HEK293 (cell line): Measurements from ENCODE around the gene TSHR.

Experiments used
- CTCF ChIA-PET: fragments of 350-600 bp; formaldehyde crosslinking; extraction: SDS; loops from one replicate; lab custom pipeline; 2021; ENCODE audit warnings: antibody characterized with exemption; lab: Yijun Ruan, JAX
- POLR2A ChIA-PET: fragments of 300-600 bp; formaldehyde crosslinking; extraction: SDS; loops from one replicate; lab custom pipeline; 2020; ENCODE audit warnings: antibody characterized with exemption, inconsistent platforms; lab: Yijun Ruan, JAX
- H3K27ac ChIP-seq: fragments of 200-500 bp; sonication (Bioruptor generic); 2 replicates; pipeline ENCODE4 v1.5.1; 2014; ENCODE audit warnings: low read depth, low read length, control low read depth, inconsistent platforms; ENCODE audit errors: extremely low read depth
- H3K36me3 ChIP-seq, 2 experiments: fragments of 200-500 bp in 1 of 2; sonication (Bioruptor generic) in 1 of 2; 1 replicate in 1 of 2; 2 replicates in 1 of 2; pipeline ENCODE4 v1.5.1; 2014 to 2017; ENCODE audit warnings: inconsistent platforms in 2 of 2, low read length in 2 of 2; ENCODE audit not compliant: control insufficient read depth in 2 of 2, insufficient read depth in 1 of 2
- H3K4me1 ChIP-seq: fragments of 200-500 bp; sonication (Bioruptor generic); 2 replicates; pipeline ENCODE4 v1.5.1; 2014; ENCODE audit warnings: mild to moderate bottlenecking, low read length, inconsistent platforms; ENCODE audit not compliant: control insufficient read depth, insufficient read depth
- H3K4me3 ChIP-seq: 2 replicates; pipeline ENCODE4 v1.5.1; 2011; ENCODE audit warnings: low read depth, mild to moderate bottlenecking, control low read depth, low read length, moderate library complexity
- H3K9me3 ChIP-seq: fragments of 200-500 bp; sonication (Bioruptor generic); 2 replicates; pipeline ENCODE4 v1.5.1; 2014; ENCODE audit warnings: low read depth, low read length, inconsistent platforms; ENCODE audit not compliant: control insufficient read depth, insufficient read depth
- BCL11B ChIP-seq: fragments of 450-650 bp; formaldehyde crosslinking; IDR thresholded peaks from 2 replicates; pipeline ENCODE4 v1.5.1; 2016; ENCODE audit warnings: low read depth, missing biosample characterization, missing genetic modification characterization
- CTCF ChIP-seq: fragments of 450-650 bp; formaldehyde crosslinking; IDR thresholded peaks from 2 replicates; pipeline ENCODE4 v1.5.1; 2016; ENCODE audit warnings: missing biosample characterization, missing genetic modification characterization
- GFI1B ChIP-seq: fragments of 450-650 bp; formaldehyde crosslinking; IDR thresholded peaks from 2 replicates; pipeline ENCODE4 v1.5.1; 2016; ENCODE audit warnings: missing biosample characterization, missing genetic modification characterization
- GLI2 ChIP-seq: fragments of 450-650 bp; formaldehyde crosslinking; IDR thresholded peaks from 2 replicates; pipeline ENCODE4; 2017; ENCODE audit warnings: missing biosample characterization, missing genetic modification characterization, low read depth, borderline replicate concordance
- HOXA7 ChIP-seq: sonication (generic); formaldehyde crosslinking; IDR thresholded peaks from 2 replicates; pipeline ENCODE4 v1.8.1; 2022; ENCODE audit warnings: missing genetic modification reagents, borderline replicate concordance
- KLF7 ChIP-seq: fragments of 450-650 bp; formaldehyde crosslinking; IDR thresholded peaks from 2 replicates; pipeline ENCODE4 v1.5.1; 2016; ENCODE audit warnings: missing biosample characterization, missing genetic modification characterization, borderline replicate concordance
- ZBTB21 ChIP-seq: fragments of 450-650 bp; formaldehyde crosslinking; IDR thresholded peaks from 2 replicates; pipeline ENCODE4 v1.5.1; 2017; ENCODE audit warnings: missing biosample characterization, missing genetic modification characterization
- ZEB2 ChIP-seq: fragments of 450-650 bp; formaldehyde crosslinking; IDR thresholded peaks from 2 replicates; pipeline ENCODE4 v1.5.1; 2016; ENCODE audit warnings: missing biosample characterization, missing genetic modification characterization
- ZFP41 ChIP-seq: fragments of 450-650 bp; formaldehyde crosslinking; IDR thresholded peaks from 2 replicates; pipeline ENCODE4 v1.5.1; 2016; ENCODE audit warnings: missing biosample characterization, missing genetic modification characterization, borderline replicate concordance
- ZIC2 ChIP-seq: fragments of 450-650 bp; formaldehyde crosslinking; IDR thresholded peaks from 2 replicates; pipeline ENCODE4 v1.5.1; 2016; ENCODE audit warnings: missing biosample characterization, missing genetic modification characterization
- ZNF114 ChIP-seq: fragments of 450-650 bp; formaldehyde crosslinking; IDR thresholded peaks from 2 replicates; pipeline ENCODE4 v1.5.0; 2017; ENCODE audit warnings: missing biosample characterization, missing genetic modification characterization
- ZNF133 ChIP-seq: fragments of 450-650 bp; formaldehyde crosslinking; IDR thresholded peaks from 2 replicates; pipeline ENCODE4 v1.5.1; 2016; ENCODE audit warnings: missing biosample characterization, missing genetic modification characterization
- ZNF140 ChIP-seq: fragments of 450-650 bp; formaldehyde crosslinking; IDR thresholded peaks from 2 replicates; pipeline ENCODE4 v1.5.1; 2016; ENCODE audit warnings: missing biosample characterization, missing genetic modification characterization
- ZNF155 ChIP-seq: fragments of 450-650 bp; formaldehyde crosslinking; IDR thresholded peaks from 2 replicates; pipeline ENCODE4 v1.5.1; 2016; ENCODE audit warnings: missing biosample characterization, missing genetic modification characterization
- ZNF18 ChIP-seq: fragments of 450-650 bp; formaldehyde crosslinking; IDR thresholded peaks from 2 replicates; pipeline ENCODE4 v1.5.1; 2016; ENCODE audit warnings: missing biosample characterization, missing genetic modification characterization
- ZNF19 ChIP-seq: fragments of 450-650 bp; formaldehyde crosslinking; IDR thresholded peaks from 2 replicates; pipeline ENCODE4; 2016; ENCODE audit warnings: missing biosample characterization, missing genetic modification characterization, low read depth
- ZNF202 ChIP-seq: fragments of 450-650 bp; formaldehyde crosslinking; IDR thresholded peaks from 2 replicates; pipeline ENCODE4 v1.5.1; 2016; ENCODE audit warnings: missing biosample characterization, missing genetic modification characterization, borderline replicate concordance
- ZNF24 ChIP-seq: fragments of 450-650 bp; formaldehyde crosslinking; IDR thresholded peaks from 2 replicates; pipeline ENCODE4 v1.5.1; 2016; ENCODE audit warnings: missing biosample characterization, missing genetic modification characterization
- ZNF292 ChIP-seq: fragments of 450-650 bp; formaldehyde crosslinking; IDR thresholded peaks from 2 replicates; pipeline ENCODE4 v1.5.1; 2016; ENCODE audit warnings: low read depth, missing biosample characterization, missing genetic modification characterization, borderline replicate concordance
- ZNF324 ChIP-seq: fragments of 450-650 bp; formaldehyde crosslinking; IDR thresholded peaks from 2 replicates; pipeline ENCODE4 v1.5.1; 2016; ENCODE audit warnings: missing biosample characterization, missing genetic modification characterization
- ZNF391 ChIP-seq: fragments of 450-650 bp; formaldehyde crosslinking; IDR thresholded peaks from 2 replicates; pipeline ENCODE4 v1.5.1; 2016; ENCODE audit warnings: low read depth, missing biosample characterization, missing genetic modification characterization, borderline replicate concordance
- ZNF433 ChIP-seq: fragments of 450-650 bp; formaldehyde crosslinking; IDR thresholded peaks from 2 replicates; pipeline ENCODE4 v1.5.1; 2016; ENCODE audit warnings: missing biosample characterization, missing genetic modification characterization, low read depth
- ZNF558 ChIP-seq: fragments of 450-650 bp; formaldehyde crosslinking; IDR thresholded peaks from 2 replicates; pipeline ENCODE4 v1.5.1; 2016; ENCODE audit warnings: missing biosample characterization, missing genetic modification characterization
- ZNF600 ChIP-seq: fragments of 450-650 bp; formaldehyde crosslinking; IDR thresholded peaks from 2 replicates; pipeline ENCODE4 v1.5.1; 2016; ENCODE audit warnings: missing biosample characterization, missing genetic modification characterization
- ZNF621 ChIP-seq: fragments of 450-650 bp; formaldehyde crosslinking; IDR thresholded peaks from 2 replicates; pipeline ENCODE4 v1.5.1; 2017; ENCODE audit warnings: missing biosample characterization, missing genetic modification characterization
- ZNF624 ChIP-seq: fragments of 450-650 bp; formaldehyde crosslinking; IDR thresholded peaks from 2 replicates; pipeline ENCODE4 v1.5.1; 2017; ENCODE audit warnings: missing biosample characterization, missing genetic modification characterization
- ZNF701 ChIP-seq: fragments of 450-650 bp; formaldehyde crosslinking; IDR thresholded peaks from 2 replicates; pipeline ENCODE4 v1.5.1; 2016; ENCODE audit warnings: missing biosample characterization, missing genetic modification characterization
- ZNF791 ChIP-seq: fragments of 450-650 bp; formaldehyde crosslinking; IDR thresholded peaks from 2 replicates; pipeline ENCODE4 v1.5.1; 2016; ENCODE audit warnings: missing biosample characterization, missing genetic modification characterization

The TSHR gene

GRCh38 chr14:80977221-80977620, 21.8 kb downstream of the TSHR start:
- ChIA-PET CTCF (interaction anchor here (0.7 to 1.7 kb wide), 2 partner anchors 10 to 121 kb away, joined by 4 to 8 read pairs; no protein-coding TSS in a partner anchor), POLR2A (no interaction called here)
- H3K9me3 ChIP-seq, result no peaks in the 10 kb centered on the region
- no peak overlapping the region for H3K4me3 ChIP-seq
- no peak overlapping the region for H3K27ac ChIP-seq
- TF ChIP-seq GLI2 (tag by site-specific recombination), result no peak
- no peak for TF ChIP-seq ZNF600
- no peak for TF ChIP-seq ZBTB21 (tag by site-specific recombination)
- TF ChIP-seq ZNF133 (tag by site-specific recombination), result no peak
- no peak for TF ChIP-seq ZNF391 (tag by site-specific recombination)
- TF ChIP-seq ZNF202, result no peak
- TF ChIP-seq ZNF324, result no peak
- TF ChIP-seq ZNF140 (tag by site-specific recombination), result no peak
- no peak for TF ChIP-seq ZNF433 (tag by site-specific recombination)
- peaks cover 5% of the 10 kb centered on the region; the same call in 1 of the 2 replicates for H3K4me1 ChIP-seq
- H3K36me3 ChIP-seq, result no peaks in the 10 kb centered on the region

DNA sequence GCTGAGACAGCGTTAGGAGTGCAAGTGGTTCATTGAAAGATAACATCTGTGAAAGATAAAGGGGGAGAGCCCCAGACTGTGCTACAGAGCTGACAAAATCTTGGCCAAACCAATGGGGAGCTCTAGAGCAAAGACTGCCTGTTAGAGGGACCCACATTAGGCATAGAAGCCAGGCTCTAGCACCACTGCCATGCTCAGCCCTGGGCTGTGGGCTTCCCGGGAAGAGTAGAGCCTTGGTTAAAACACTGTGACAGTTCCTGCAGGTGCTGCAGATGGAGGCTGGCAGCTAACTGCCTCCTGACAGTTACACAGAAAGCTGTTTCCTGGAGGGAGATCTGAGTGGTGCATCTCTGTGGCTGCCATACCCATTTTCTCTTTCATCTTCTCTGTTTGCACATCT, 23.0 kb downstream of the TSHR start:
- POLR2A ChIA-PET, result no interaction called here

GRCh38 chr14:80979951-80980350, 24.5 kb downstream of the TSHR start:
- H3K27ac ChIP-seq, result no peak overlapping the region
- H3K4me1 ChIP-seq, result no peaks in the 10 kb centered on the region
- POLR2A ChIA-PET, result no interaction called here
- H3K9me3 ChIP-seq, result no peaks in the 10 kb centered on the region
- H3K36me3 ChIP-seq, result no peaks in the 10 kb centered on the region
- no peak overlapping the region for H3K4me3 ChIP-seq
- TF ChIP-seq ZFP41 (tag by site-specific recombination) (no peak), ZBTB21 (tag by site-specific recombination) (no peak), ZNF624 (tag by site-specific recombination) (no peak), KLF7 (tag by site-specific recombination) (no peak), ZNF701 (tag by site-specific recombination) (no peak), ZNF18 (tag by site-specific recombination) (no peak), BCL11B (no peak)
- CTCF ChIA-PET, result no interaction called here

More for the DNA sequence above, 23.0 kb downstream of the TSHR start:
- H3K4me3 ChIP-seq, result no peak overlapping the region
- peaks cover 5% of the 10 kb centered on the region; the same call in 1 of the 2 replicates for H3K4me1 ChIP-seq
- no peaks in the 10 kb centered on the region for H3K9me3 ChIP-seq
- CTCF ChIA-PET, result interaction anchor here (0.6 to 0.8 kb wide), 2 partner anchors 23 to 105 kb away, joined by 3 to 5 read pairs; partner anchors contain the start of gene TSHR
- no peak overlapping the region for H3K27ac ChIP-seq
- H3K36me3 ChIP-seq, result no peaks in the 10 kb centered on the region
- TF ChIP-seq ZNF791 (no peak), ZNF155 (tag by site-specific recombination) (no peak), ZNF24 (no peak), CTCF (tag by site-specific recombination) (no peak), HOXA7 (CRISPR knock-in tag) (no peak), ZEB2 (tag by site-specific recombination) (no peak), ZNF292 (tag by site-specific recombination) (no peak), ZIC2 (tag by site-specific recombination) (no peak), GFI1B (no peak), ZNF19 (no peak), KLF7 (tag by site-specific recombination) (no peak), ZNF558 (tag by site-specific recombination) (no peak), ZNF114 (tag by site-specific recombination) (no peak), ZNF621 (tag by site-specific recombination) (no peak)
